Kidney (tissue), 14 donors: ENCODE data around the gene LRRD1. TPM values are rescaled to one million over a fixed set of nuclear protein-coding genes. Genes with fewer than 3 reads are reported as not detected.
"Not testable (repeated sequence)": the region's sequence is repeated elsewhere in the genome, so short reads cannot be mapped to it uniquely, and the experiment has no call there.

Experiments
- DNase-seq, 5 donors: peaks; one replicate each; pipeline ENCODE4 v3.0.0-alpha.2; 2013 to 2020
- FAIRE-seq: peaks from 2 replicates; lab custom pipeline; 2012; peaks lifted over from hg19 to GRCh38; lab: Jason Lieb, UNC
- H3K27ac ChIP-seq, 2 donors: one replicate each; pipeline ENCODE4 v1.7.0; 2013; ENCODE audit warnings: low read depth in 2 of 2, low read length in 2 of 2, inconsistent platforms in 1 of 2
- H3K27me3 ChIP-seq: one replicate; pipeline ENCODE4 v1.7.1; 2013; ENCODE audit warnings: low read length, inconsistent platforms; ENCODE audit not compliant: control insufficient read depth, insufficient read depth
- H3K36me3 ChIP-seq, 3 donors: one replicate each; pipeline versions ENCODE4 v1.7.0 to v1.7.1; 2013; ENCODE audit warnings: low read length in 3 of 3, control low read depth in 1 of 3, inconsistent platforms in 1 of 3; ENCODE audit not compliant: insufficient read depth in 3 of 3, control insufficient read depth in 2 of 3
- H3K4me1 ChIP-seq, 3 donors: one replicate each; pipeline versions ENCODE4 v1.7.0 to v1.7.1; 2013; ENCODE audit warnings: low read length in 3 of 3, inconsistent platforms in 1 of 3, low read depth in 1 of 3; ENCODE audit not compliant: control insufficient read depth in 2 of 3, insufficient read depth in 2 of 3
- H3K4me3 ChIP-seq, 3 donors: one replicate each; pipeline versions ENCODE4 v1.7.0 to v1.8.1; 2013; ENCODE audit warnings: low read length in 3 of 3, control low read depth in 1 of 3, inconsistent platforms in 1 of 3
- H3K9ac ChIP-seq, 3 donors: one replicate each; pipeline versions ENCODE4 v1.7.0 to v1.7.1; 2013; ENCODE audit warnings: low read length in 3 of 3, control low read depth in 1 of 3, inconsistent platforms in 1 of 3
- H3K9me3 ChIP-seq, 3 donors: one replicate each; pipeline versions ENCODE4 v1.7.0 to v1.7.1; 2013; ENCODE audit warnings: low read length in 3 of 3, control low read depth in 1 of 3, inconsistent platforms in 1 of 3; ENCODE audit not compliant: control insufficient read depth in 2 of 3, insufficient read depth in 1 of 3
- intact Hi-C: fragments of 100-400 bp; cut with DNase I; formaldehyde crosslinking; loops from one replicate; pipeline ENCODE4 v1.11.1; 2022
- polyA plus RNA-seq: library from polyadenylated mRNA; stranded (reverse); fragments of 350-450 nt; fragmentation: Illumina TruSeq; extraction: RNeasy Lipid Tissue Mini Kit (QIAGEN cat#74804); gene quantifications from one replicate; pipeline ENCODE4 v1.2.3, GENCODE V29; 2014; ENCODE audit warnings: low read depth, low replicate concordance; ENCODE audit not compliant: insufficient read depth
- total RNA-seq: library from RNA; stranded (reverse); fragmentation: NEBNext Ultra II Directional; extraction: Animal tissue kit (Norgen Biotek cat#: 25700); gene quantifications from one replicate; pipeline ENCODE4 v1.2.1, GENCODE V29; 2021
- TF ChIP-seq, protein P1 (sequence below): IDR thresholded peaks from 3 replicates; pipeline ENCODE4 v1.5.1; 2012; ENCODE audit warnings: mild to moderate bottlenecking, moderate library complexity, borderline replicate concordance; ENCODE audit not compliant: insufficient read depth; ENCODE audit errors: extremely low read depth
- donor health status: control.
- donor health status: control.
- donor health status: control.
- donor health status: control.
- donor health status: control.
- donor health status: DM: yes; HTN: yes; CAD: no.
- donor health status: Normal renal cell carcinoma (clear cell type).

Gene LRRD1
- total and polyA plus RNA-seq, 2 donors from 2014 or later, result 0.25 TPM; not detected in 1

DNA sequence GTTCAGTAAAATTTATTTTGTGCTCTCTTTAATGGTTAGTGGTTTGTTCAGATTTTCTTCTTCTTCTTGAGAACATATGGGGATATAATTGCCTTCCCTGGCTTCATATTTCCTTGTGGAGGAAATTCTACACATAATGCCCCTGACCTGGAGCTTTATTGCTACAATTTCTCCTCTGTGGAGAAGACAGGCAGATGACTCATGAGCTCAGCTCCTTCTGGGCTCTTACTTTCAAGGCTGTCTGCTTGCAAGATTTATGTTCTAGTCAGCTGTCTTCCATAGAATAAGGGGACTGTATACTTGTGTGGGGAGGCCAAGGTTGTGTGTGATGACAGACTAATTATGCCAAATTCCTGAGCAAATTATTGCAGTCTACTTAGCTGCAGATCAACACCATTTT is 1.6 kb downstream of the LRRD1 start:
- H3K36me3 ChIP-seq, result no peaks in the 10 kb centered on the region
- TF ChIP-seq, protein P1, sequence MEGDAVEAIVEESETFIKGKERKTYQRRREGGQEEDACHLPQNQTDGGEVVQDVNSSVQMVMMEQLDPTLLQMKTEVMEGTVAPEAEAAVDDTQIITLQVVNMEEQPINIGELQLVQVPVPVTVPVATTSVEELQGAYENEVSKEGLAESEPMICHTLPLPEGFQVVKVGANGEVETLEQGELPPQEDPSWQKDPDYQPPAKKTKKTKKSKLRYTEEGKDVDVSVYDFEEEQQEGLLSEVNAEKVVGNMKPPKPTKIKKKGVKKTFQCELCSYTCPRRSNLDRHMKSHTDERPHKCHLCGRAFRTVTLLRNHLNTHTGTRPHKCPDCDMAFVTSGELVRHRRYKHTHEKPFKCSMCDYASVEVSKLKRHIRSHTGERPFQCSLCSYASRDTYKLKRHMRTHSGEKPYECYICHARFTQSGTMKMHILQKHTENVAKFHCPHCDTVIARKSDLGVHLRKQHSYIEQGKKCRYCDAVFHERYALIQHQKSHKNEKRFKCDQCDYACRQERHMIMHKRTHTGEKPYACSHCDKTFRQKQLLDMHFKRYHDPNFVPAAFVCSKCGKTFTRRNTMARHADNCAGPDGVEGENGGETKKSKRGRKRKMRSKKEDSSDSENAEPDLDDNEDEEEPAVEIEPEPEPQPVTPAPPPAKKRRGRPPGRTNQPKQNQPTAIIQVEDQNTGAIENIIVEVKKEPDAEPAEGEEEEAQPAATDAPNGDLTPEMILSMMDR, result no peak
- H3K4me3 ChIP-seq, result no peak overlapping the region
- peaks cover 0 to 3% (median 3%) of the 10 kb centered on the region in 3 donors for H3K4me1 ChIP-seq
- H3K27ac ChIP-seq, result no peak overlapping the region
- no peak overlapping the region for H3K9ac ChIP-seq
- intact Hi-C loops, result no loop called here
- FAIRE-seq (no peak), DNase-seq (peak in 2 of 5 donors; percentile 34)
- no peaks in the 10 kb centered on the region for H3K27me3 ChIP-seq
- H3K9me3 ChIP-seq, result no peaks in the 10 kb centered on the region

DNA sequence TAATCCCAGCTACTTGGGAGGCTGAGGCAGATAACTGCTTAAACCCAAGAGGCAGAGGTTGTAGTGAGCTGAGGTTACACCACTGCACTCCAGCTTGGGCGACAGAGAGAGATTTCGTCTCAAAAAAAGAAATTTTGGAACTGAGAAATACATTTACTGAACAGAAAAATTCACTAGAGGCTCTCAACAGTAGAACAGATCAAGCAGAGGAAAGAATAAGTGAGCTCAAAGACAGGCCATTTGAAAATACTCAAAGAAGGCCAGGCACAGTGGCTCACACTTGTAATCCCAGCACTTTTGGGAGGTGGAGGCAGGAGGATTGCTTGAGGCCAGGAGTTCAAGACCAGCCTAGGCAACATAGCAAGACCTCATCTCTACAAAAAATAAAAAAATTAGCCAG is 9.4 kb downstream of the LRRD1 start:
- H3K9me3 ChIP-seq, DNase-seq, intact Hi-C loops, FAIRE-seq, H3K4me3 ChIP-seq, H3K9ac ChIP-seq, H3K36me3 ChIP-seq, H3K27me3 ChIP-seq, H3K4me1 ChIP-seq, H3K27ac ChIP-seq: not testable (repeated sequence)

DNA sequence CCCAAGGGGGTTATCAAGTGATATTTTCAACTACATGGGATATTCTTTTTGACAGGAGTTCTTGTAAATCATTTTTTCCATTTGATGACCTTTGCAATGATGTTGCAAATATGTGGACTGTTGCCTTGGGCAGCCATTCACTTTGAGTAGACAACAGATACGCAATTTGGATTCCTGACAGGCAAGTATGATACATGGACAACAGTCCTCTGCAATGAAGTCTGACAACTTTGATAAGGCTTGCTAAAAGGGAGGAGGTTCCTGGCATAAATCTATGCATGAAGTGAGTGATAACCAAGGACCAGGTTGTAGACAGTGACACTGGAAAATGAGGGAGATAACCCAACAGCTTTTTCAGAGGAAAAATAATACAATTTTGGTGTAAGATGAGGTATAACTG is 17.7 kb downstream of the LRRD1 start:
- Histone ChIP-seq H3K36me3 (no peaks in the 10 kb centered on the region), H3K9ac (no peak overlapping the region), H3K27me3 (no peaks in the 10 kb centered on the region), H3K4me3 (no peak overlapping the region), H3K9me3 (no peaks in the 10 kb centered on the region), H3K4me1 (no peaks in the 10 kb centered on the region), H3K27ac (no peak overlapping the region)
- intact Hi-C loops, result no loop called here
- TF ChIP-seq, protein P1, result no peak
- no peak for DNase-seq
- no peak for FAIRE-seq

DNA sequence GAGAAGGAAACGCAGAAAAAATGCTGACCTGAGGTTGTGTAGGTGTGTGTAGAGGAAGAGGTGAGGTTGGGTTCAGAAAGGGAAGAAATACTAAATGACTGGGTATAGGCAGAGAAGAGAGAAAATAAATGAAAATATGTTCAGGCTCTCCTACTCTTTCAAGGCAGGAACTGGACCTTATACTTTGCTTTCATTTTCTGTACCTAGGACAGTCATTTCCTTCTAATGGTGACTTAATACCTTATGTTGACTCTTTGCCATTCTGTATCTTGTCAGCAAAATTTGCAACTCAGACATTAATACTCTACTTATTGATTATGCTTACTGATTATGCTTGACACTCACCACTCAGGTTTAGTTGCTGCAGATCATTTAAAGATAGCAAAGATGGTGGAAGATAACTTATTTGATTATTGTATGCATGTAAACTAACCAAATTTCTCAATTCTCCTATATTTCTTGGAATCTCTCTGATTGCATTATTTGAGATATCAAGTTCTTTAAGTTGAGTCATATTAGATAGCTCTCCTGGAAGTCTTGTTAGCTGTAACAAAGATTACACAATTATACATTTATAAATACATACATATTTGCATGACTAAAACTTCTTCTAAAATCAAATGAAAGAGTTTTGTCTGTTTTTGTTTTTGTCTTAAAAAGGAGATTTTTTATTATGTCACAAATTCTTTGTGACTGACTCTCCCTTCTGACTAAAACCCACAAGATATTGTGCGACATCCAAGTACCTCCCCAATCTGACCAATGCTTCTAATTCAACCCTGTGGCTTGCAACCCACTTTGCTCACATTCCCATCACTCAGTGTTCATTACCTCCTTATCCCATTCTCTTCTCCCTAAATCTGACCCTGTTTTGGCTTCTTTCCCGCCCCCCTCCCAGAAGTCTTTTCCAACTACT is 20.0 kb downstream of the LRRD1 start:
- H3K4me3 ChIP-seq, result no peak overlapping the region
- no peaks in the 10 kb centered on the region for H3K9me3 ChIP-seq
- no peak overlapping the region for H3K27ac ChIP-seq
- H3K4me1 ChIP-seq, result no peaks in the 10 kb centered on the region
- TF ChIP-seq, protein P1, result no peak
- H3K27me3 ChIP-seq, result no peaks in the 10 kb centered on the region
- H3K36me3 ChIP-seq, result no peaks in the 10 kb centered on the region
- no peak for FAIRE-seq
- H3K9ac ChIP-seq, result no peak overlapping the region
- intact Hi-C loops, result no loop called here
- no peak for DNase-seq
